Heart left ventricle (tissue), 16 donors: ENCODE data around the gene CCL26. TPM values are rescaled to one million over a fixed set of nuclear protein-coding genes. Genes with fewer than 3 reads are reported as not detected.

ENCODE experiments used
- ATAC-seq, 4 donors: fragments of 200-7000 bp; cut with Tn5 transposase; one replicate each; pipeline ENCODE4 v1.9.1; 2020 to 2022; ENCODE audit warnings: moderate library complexity in 4 of 4, mild to moderate bottlenecking in 3 of 4, moderate number of reproducible peaks in 1 of 4
- DNase-seq, 5 donors: peaks; one replicate each; pipeline ENCODE4 v3.0.0-alpha.2; 2020
- H3K27ac ChIP-seq, 12 donors: fragments of 200-600 bp; sonication (generic) in 4 of 12; one replicate each; pipeline versions ENCODE4 v1.5.0 to v1.8.0; 2016 to 2022; ENCODE audit warnings: mild to moderate bottlenecking in 2 of 12
- H3K27me3 ChIP-seq, 9 donors: fragments of 200-600 bp; sonication (generic) in 2 of 9; one replicate each; pipeline versions ENCODE4 v1.5.1 to v1.8.0; 2016 to 2022; ENCODE audit warnings: mild to moderate bottlenecking in 3 of 9
- H3K36me3 ChIP-seq, 9 donors: fragments of 200-600 bp; sonication (generic) in 2 of 9; one replicate each; pipeline versions ENCODE4 v1.5.0 to v1.8.0; 2018 to 2022; ENCODE audit warnings: mild to moderate bottlenecking in 2 of 9
- H3K4me1 ChIP-seq, 12 donors: fragments of 200-600 bp; sonication (generic) in 4 of 12; one replicate each; pipeline versions ENCODE4 v1.5.0 to v1.8.0; 2016 to 2022; ENCODE audit warnings: mild to moderate bottlenecking in 3 of 12
- H3K4me3 ChIP-seq, 12 donors: fragments of 200-600 bp; sonication (generic) in 4 of 12; one replicate each; pipeline versions ENCODE4 v1.5.0 to v1.8.0; 2017 to 2022; ENCODE audit warnings: mild to moderate bottlenecking in 9 of 12, moderate library complexity in 4 of 12
- H3K9me3 ChIP-seq, 12 donors: fragments of 200-600 bp; sonication (generic) in 4 of 12; one replicate each; pipeline versions ENCODE4 v1.5.0 to v1.8.0; 2016 to 2022; ENCODE audit warnings: mild to moderate bottlenecking in 1 of 12
- POLR2A ChIP-seq, 2 donors: fragments of 450-650 bp; IDR thresholded peaks; one replicate each; pipeline ENCODE4 v1.6.1; 2017; ENCODE audit warnings: antibody characterized with exemption in 2 of 2, mild to moderate bottlenecking in 2 of 2, moderate library complexity in 2 of 2
- WGBS, 4 donors: extraction: QIAGEN DNeasy Blood & Tissue Kit in 2 of 4; methylation state at CpG; one replicate each; pipeline versions ENCODE4 v1.1.5 to v1.1.7; 2013 to 2018; 5-methylcytosine and 5-hydroxymethylcytosine counted together
- intact Hi-C, 10 donors: fragments of 100-400 bp; cut with DNase I; formaldehyde crosslinking; loops; one replicate each; pipeline versions ENCODE4 v1.11.1 to v1.14.2; 2022
- polyA plus RNA-seq, 2 donors: library from polyadenylated mRNA; stranded (reverse); fragments of 200-250 nt; gene quantifications; one replicate each; pipeline ENCODE4 v1.2.3, GENCODE V29; 2013
- total RNA-seq, 9 donors: library from RNA; depleted of rRNA in 2 of 9; stranded (reverse); fragments of >200 nt in 2 of 9; fragmentation: NEBNext Ultra II Directional in 3 of 9; extraction: Animal tissue kit (Norgen Biotek cat#: 25700) in 3 of 9; gene quantifications; one replicate each; pipeline versions ENCODE4 v1.1.0 to v1.2.4, GENCODE V29; 2016 to 2023
- TF ChIP-seq, protein P1 (sequence below), 12 donors: fragments of 200-600 bp; sonication (generic) in 4 of 12; IDR thresholded peaks; one replicate each; pipeline versions ENCODE4 v1.5.0 to v1.8.0; 2018 to 2022; ENCODE audit warnings: antibody characterized with exemption in 12 of 12, mild to moderate bottlenecking in 5 of 12
- donor health status: ischemic (EF 13 %, LVEDD 7.1; RV severe dilation, severe dysfunction).
- donor health status: healthy with polysubstance abuse.
- donor health status: DM: no; HTN: yes; CAD: no.
- donor health status: DM: no; HTN: no; CAD: no.
- donor health status: ischemic (EF 25% LVEDD 6.9; RV normal size, moderate dysfunction).
- donor health status: ischemic (EF 25% LVEDD 5.7; RV mildly dilated, moderate dysfunction).
- donor health status: healthy.
- donor health status: DM: yes; HTN: yes; CAD: no.
- donor health status: ischemic (EF 35%, LVEDD 5.7; RV mildly dilated, moderate dysfunction).
- donor health status: nonischemic (EF 11% LVEDD 7.7; RV severe dilation, severe dysfunction).
- donor health status: DM: yes; HTN: yes; CAD: no.
- donor health status: PGD.
- donor health status: ischemic (EF 29% LVEDD 5.4; RV normal size, mild dysfunction).
- donor health status: nonischemic (EF 23%, LVEDD 6.1; RV moderate dilation, normal function).

Gene CCL26
- total and polyA plus RNA-seq, 11 donors, result 0.53 to 0.94 (median 0.76) TPM; not detected in 7

DNA sequence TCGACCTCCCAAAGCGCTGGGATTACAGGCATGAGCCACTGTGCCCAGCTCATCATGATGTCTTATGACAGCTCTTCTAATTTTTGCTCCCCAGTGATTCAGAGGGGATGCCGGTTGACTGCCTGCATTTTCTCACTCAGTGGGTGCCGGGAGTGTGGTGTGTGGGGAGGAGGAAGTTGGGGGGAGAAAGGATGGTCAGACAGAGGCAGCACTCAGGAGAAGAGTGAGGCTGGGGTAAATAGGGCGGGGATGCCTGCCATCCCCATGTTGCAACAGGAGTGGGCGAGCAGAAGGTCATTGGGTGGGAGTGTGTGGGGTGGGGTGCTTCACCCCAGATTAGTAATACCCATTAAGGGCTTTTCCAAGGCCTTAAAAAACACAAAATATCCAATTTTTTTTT is 45.1 kb upstream of the CCL26 start:
- no peak for TF ChIP-seq POLR2A (IDR thresholded peaks at IDR 0.05)
- TF ChIP-seq, protein P1, sequence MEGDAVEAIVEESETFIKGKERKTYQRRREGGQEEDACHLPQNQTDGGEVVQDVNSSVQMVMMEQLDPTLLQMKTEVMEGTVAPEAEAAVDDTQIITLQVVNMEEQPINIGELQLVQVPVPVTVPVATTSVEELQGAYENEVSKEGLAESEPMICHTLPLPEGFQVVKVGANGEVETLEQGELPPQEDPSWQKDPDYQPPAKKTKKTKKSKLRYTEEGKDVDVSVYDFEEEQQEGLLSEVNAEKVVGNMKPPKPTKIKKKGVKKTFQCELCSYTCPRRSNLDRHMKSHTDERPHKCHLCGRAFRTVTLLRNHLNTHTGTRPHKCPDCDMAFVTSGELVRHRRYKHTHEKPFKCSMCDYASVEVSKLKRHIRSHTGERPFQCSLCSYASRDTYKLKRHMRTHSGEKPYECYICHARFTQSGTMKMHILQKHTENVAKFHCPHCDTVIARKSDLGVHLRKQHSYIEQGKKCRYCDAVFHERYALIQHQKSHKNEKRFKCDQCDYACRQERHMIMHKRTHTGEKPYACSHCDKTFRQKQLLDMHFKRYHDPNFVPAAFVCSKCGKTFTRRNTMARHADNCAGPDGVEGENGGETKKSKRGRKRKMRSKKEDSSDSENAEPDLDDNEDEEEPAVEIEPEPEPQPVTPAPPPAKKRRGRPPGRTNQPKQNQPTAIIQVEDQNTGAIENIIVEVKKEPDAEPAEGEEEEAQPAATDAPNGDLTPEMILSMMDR (IDR thresholded peaks at IDR 0.05), result no peak
- DNase-seq (no peak), ATAC-seq (no peak)
- Histone ChIP-seq H3K4me1 (peaks cover 0 to 29% (median 0%) of the 10 kb centered on the region in 12 donors), H3K9me3 (no peaks in the 10 kb centered on the region), H3K27ac (no peak overlapping the region), H3K4me3 (no peak overlapping the region), H3K36me3 (no peaks in the 10 kb centered on the region), H3K27me3 (no peaks in the 10 kb centered on the region)
- intact Hi-C loops, result no loop called here
- 66 to 78% (median 73%) methylated on average over 6 of the region's 6 CpGs for WGBS, 4 donors

DNA sequence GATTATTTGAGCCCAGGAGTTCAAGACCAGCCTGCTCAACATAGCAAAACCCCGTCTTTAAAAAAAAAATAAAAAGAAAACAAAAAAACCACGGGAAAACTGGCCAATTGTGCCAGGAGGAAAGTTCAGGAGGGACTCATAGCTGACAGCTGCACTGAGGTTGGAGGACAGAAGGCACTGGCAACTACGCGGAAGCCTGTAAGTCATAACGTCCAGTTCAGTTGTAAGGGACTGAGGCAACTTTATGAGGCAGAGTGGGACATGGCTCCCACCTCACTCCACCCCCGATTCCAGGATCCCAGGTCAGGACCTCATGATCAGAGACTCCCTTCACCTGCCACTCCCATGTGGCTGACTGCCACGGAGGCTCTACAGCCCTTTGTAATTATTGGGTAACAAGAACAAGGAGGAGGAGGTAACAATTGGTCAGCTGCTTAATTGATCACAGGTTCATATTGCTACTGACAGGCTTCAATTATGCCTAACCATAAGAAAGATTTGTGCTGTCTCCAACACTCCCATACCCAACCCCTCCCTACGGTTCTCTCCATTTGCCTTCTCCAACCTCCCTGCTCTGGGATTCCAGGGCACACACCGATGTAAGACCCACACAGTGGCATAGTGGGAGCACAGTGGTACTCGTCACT is 43.5 kb upstream of the CCL26 start:
- TF ChIP-seq POLR2A (IDR thresholded peaks at IDR 0.05), result no peak
- TF ChIP-seq, protein P1 (IDR thresholded peaks at IDR 0.05), result no peak
- 60 to 70% (median 68%) methylated on average over 10 of the region's 10 CpGs for WGBS, 4 donors

DNA sequence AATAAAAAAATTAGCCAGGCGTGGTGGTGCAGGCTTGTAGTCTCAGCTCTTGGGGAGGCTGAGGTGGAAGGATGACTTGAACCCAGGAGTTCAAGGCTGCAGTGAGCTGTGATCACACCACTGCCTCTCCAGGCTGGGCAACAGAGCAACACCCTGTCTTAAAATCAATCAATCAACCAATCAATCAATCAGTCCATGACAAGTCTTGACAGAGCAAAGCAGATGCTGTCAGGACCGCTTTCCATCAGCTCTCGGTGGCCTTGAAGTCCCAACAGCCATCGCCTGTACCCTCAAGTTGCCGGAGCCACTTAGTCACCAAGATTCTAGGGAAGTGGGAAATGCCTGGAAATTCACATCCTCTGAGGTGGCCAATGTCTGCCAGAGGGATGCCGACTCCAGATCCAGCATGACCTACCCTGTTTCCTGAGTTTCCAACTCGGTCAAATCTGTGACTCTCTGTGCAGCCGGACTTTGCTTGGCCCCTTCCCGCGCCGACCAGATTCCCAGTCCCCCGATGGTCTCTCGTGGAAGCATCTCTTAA is 42.5 kb upstream of the CCL26 start:
- H3K9me3 ChIP-seq, result no peaks in the 10 kb centered on the region
- DNase-seq, result no peak
- no peak for ATAC-seq
- H3K27me3 ChIP-seq, result no peaks in the 10 kb centered on the region
- intact Hi-C loops, result no loop called here
- no peak overlapping the region for H3K27ac ChIP-seq
- H3K4me3 ChIP-seq, result no peak overlapping the region
- H3K4me1 ChIP-seq, result peaks cover 0 to 27% (median 0%) of the 10 kb centered on the region in 12 donors
- TF ChIP-seq, protein P1 (IDR thresholded peaks at IDR 0.05), result no peak
- no peak for TF ChIP-seq POLR2A (IDR thresholded peaks at IDR 0.05)
- H3K36me3 ChIP-seq, result no peaks in the 10 kb centered on the region
- WGBS, 4 donors, result 63 to 88% (median 74%) methylated on average over 11 to 13 of the region's 13 CpGs

More for the DNA sequence above, 43.5 kb upstream of the CCL26 start:
- Histone ChIP-seq H3K27ac (no peak overlapping the region), H3K36me3 (no peaks in the 10 kb centered on the region), H3K4me1 (peaks cover 0 to 29% (median 0%) of the 10 kb centered on the region in 12 donors), H3K4me3 (no peak overlapping the region), H3K9me3 (no peaks in the 10 kb centered on the region), H3K27me3 (no peaks in the 10 kb centered on the region)
- ATAC-seq (no peak), DNase-seq (no peak)
- intact Hi-C loops, result no loop called here

DNA sequence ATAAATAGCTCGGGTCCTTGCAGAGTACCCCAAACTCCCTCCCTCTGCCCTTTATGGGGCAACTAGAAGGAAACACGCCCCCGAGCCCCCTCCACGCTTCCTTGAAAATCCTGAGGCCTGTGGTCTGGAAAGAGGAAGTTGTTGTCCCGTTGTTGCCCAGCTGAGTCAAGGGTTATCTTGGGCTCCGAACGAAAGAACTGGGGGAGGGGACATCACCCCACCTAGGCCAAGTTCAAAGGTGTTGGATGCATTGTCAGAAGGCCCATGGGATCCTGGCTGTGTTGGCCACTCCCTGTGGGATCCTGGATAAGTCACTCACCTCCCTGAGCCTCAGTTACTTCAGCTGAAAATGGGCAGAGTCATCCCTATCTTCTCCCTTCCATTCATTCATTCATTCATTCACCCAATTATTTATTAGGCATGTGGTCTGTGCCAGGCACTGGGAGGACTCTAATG is 41.8 kb upstream of the CCL26 start, which contains the start of gene CCL24:
Gene CCL24 (minus strand): TSS at position 26 of the 456 bp plus-strand sequence. CDS start 91 bp downstream, outside the sequence.
- ATAC-seq, result peak in 2 of 4 donors; percentile 14 to 39
- WGBS, 4 donors, result 41 to 55% (median 53%) methylated on average over 7 of the region's 7 CpGs
- no peak for TF ChIP-seq POLR2A (IDR thresholded peaks at IDR 0.05)
- TF ChIP-seq, protein P1 (IDR thresholded peaks at IDR 0.05), result no peak
- intact Hi-C loops, result no loop called here
- H3K4me3 ChIP-seq, result no peak within 1 kb of the TSS
- DNase-seq, result peak in 1 of 5 donors; percentile 53
- H3K36me3 ChIP-seq, result no peaks in the 10 kb centered on the region
- peaks cover 0 to 20% (median 0%) of the 10 kb centered on the region in 12 donors for H3K4me1 ChIP-seq
- H3K27me3 ChIP-seq, result no peaks in the 10 kb centered on the region
- no peak within 1 kb of the TSS for H3K27ac ChIP-seq
- H3K9me3 ChIP-seq, result no peaks in the 10 kb centered on the region
